ENCODE results near the gene RASAL1. TPM values are rescaled to one million over a fixed set of nuclear protein-coding genes. Genes with fewer than 3 reads are reported as not detected.
"Not testable (repeated sequence)": the region's sequence is repeated elsewhere in the genome, so short reads cannot be mapped to it uniquely, and the experiment has no call there.

Gene RASAL1
- total RNA-seq, 1 donor from 2014 or later, result 0.64 TPM

GRCh38 chr12:113142173-113142885, 6.8 kb upstream of the RASAL1 start:
- no peaks in the 10 kb centered on the region for H3K4me1 ChIP-seq
- DNase-seq (ENCODE audit: low spot score in 2 of 2), result no peak
- TF ChIP-seq, protein P1, sequence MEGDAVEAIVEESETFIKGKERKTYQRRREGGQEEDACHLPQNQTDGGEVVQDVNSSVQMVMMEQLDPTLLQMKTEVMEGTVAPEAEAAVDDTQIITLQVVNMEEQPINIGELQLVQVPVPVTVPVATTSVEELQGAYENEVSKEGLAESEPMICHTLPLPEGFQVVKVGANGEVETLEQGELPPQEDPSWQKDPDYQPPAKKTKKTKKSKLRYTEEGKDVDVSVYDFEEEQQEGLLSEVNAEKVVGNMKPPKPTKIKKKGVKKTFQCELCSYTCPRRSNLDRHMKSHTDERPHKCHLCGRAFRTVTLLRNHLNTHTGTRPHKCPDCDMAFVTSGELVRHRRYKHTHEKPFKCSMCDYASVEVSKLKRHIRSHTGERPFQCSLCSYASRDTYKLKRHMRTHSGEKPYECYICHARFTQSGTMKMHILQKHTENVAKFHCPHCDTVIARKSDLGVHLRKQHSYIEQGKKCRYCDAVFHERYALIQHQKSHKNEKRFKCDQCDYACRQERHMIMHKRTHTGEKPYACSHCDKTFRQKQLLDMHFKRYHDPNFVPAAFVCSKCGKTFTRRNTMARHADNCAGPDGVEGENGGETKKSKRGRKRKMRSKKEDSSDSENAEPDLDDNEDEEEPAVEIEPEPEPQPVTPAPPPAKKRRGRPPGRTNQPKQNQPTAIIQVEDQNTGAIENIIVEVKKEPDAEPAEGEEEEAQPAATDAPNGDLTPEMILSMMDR (IDR thresholded peaks at IDR 0.05), result no peak
- no peaks in the 10 kb centered on the region for H3K27me3 ChIP-seq
- H3K4me3 ChIP-seq, result no peak overlapping the region
- intact Hi-C loops (cut with DNase I), result no loop called here
- H3K9me3 ChIP-seq, result no peaks in the 10 kb centered on the region
- no peak overlapping the region for H3K27ac ChIP-seq
- no peaks in the 10 kb centered on the region for H3K36me3 ChIP-seq

DNA sequence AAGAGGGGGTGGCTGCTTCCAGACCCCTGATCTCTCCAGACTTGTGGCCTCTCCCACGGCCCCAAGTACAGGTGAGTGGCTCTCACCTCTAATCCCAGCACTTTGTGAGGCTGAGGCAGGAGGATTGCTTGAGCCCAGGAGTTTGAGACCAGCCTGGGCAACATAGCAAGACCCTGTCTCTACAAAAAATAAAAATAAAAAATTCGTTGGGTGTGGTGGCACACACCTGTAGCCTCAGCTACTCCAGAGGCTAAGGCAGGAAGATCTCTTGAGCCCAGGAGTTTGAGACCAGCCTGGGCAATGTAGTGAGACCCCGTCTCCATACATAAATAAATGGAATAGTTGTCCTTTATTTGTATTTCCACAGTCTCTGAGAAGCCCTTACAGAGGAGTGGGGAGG, 6.2 kb upstream of the RASAL1 start:
- H3K4me1 ChIP-seq; intact Hi-C loops (cut with DNase I); H3K27me3 ChIP-seq; H3K4me3 ChIP-seq; H3K36me3 ChIP-seq; DNase-seq (ENCODE audit: low spot score in 2 of 2); H3K27ac ChIP-seq; H3K9me3 ChIP-seq: not testable (repeated sequence)

DNA sequence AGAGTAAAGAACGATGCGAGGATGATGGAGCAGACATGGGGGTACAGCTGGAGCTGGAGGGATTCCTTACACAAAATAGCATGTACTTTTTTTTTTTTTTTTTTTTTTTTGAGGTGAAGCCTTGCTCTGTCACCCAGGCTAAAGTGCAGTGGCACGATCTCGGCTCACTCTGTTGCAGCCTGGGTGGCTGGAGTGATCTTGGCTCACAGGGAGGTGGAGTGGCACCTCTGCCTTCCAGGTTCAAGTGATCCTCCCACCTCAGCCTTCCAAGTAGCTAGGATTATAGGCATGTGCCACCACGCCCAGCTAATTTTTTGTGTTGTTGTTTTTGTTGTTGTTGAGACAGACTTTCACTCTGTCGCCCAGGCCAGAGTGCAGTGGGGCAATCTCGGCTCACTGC, 5.1 kb upstream of the RASAL1 start:
- H3K36me3 ChIP-seq, result no peaks in the 10 kb centered on the region
- H3K4me1 ChIP-seq, result no peaks in the 10 kb centered on the region
- intact Hi-C loops (cut with DNase I), result no loop called here
- no peak for DNase-seq (ENCODE audit: low spot score in 2 of 2)
- H3K27me3 ChIP-seq, result no peaks in the 10 kb centered on the region
- H3K9me3 ChIP-seq, result no peaks in the 10 kb centered on the region
- H3K27ac ChIP-seq, result no peak overlapping the region
- TF ChIP-seq, protein P1 (IDR thresholded peaks at IDR 0.05), result no peak
- no peak overlapping the region for H3K4me3 ChIP-seq

DNA sequence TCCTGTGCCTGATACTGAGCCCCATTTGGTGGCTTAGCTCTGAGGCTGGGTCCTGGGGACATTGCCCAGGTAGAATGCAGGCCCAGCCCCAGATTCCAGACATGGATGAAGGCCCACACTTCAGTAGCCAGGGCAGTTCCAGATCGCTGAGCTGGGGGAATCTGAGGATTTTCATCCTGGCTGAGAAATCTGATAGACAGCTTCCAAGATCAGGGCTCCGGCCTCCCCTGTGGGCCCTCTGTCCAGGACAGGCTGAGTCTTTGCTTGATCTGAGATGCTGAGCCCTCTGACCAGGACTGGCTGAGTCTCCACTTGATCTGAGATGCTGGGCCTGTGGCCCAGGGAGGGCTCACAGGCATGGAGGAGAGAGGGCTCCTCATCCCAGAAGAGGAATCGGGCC, 3.3 kb upstream of the RASAL1 start:
- no peaks in the 10 kb centered on the region for H3K9me3 ChIP-seq
- no peaks in the 10 kb centered on the region for H3K27me3 ChIP-seq
- TF ChIP-seq, protein P1 (IDR thresholded peaks at IDR 0.05), result no peak
- intact Hi-C loops (cut with DNase I), result no loop called here
- H3K27ac ChIP-seq, result no peak overlapping the region
- no peaks in the 10 kb centered on the region for H3K4me1 ChIP-seq
- H3K4me3 ChIP-seq, result no peak overlapping the region
- DNase-seq (ENCODE audit: low spot score in 2 of 2), result no peak
- no peaks in the 10 kb centered on the region for H3K36me3 ChIP-seq

- Histone ChIP-seq H3K27me3 (no peaks in the 10 kb centered on the region), H3K9me3 (no peaks in the 10 kb centered on the region), H3K36me3 (no peaks in the 10 kb centered on the region), H3K4me1 (no peaks in the 10 kb centered on the region), H3K4me3 (no peak overlapping the region), H3K27ac (no peak overlapping the region)
- TF ChIP-seq, protein P1 (IDR thresholded peaks at IDR 0.05), result no peak
- intact Hi-C loops (cut with DNase I), result no loop called here
- no peak for DNase-seq (ENCODE audit: low spot score in 2 of 2)
Observed at GRCh38 chr12:113137861-113138783, 2.6 kb upstream of the RASAL1 start.

DNA sequence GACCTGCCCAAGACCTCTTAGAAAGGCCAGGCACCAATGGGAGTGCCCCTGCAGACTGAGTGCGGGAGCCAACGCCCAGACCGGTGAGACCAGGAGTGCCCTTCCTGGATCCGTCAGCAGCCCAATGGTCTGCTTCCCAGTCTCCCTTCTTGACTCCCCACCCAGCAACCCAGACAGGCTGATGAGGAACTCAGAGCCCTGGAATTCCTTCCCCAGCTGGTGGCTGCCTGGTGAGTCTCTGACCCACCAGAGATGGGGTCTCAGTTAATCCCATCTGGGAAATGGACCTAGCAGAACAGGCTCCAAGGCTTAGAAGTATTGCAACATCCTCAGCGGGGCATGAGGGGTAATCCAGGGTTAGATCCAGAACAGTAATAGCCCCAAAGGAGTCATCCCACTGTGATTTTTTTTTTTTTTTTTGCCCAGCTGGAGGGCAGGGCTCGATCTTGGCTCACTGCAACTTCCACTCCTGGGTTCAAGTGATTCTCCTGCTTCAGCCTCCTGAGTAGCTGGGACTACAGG, 1.5 kb upstream of the RASAL1 start:
- H3K27ac ChIP-seq, result no peak overlapping the region

More for the DNA sequence above, 1.5 kb upstream of the RASAL1 start:
- TF ChIP-seq, protein P1 (IDR thresholded peaks at IDR 0.05), result no peak
- Histone ChIP-seq H3K9me3 (no peaks in the 10 kb centered on the region), H3K4me3 (no peak overlapping the region), H3K36me3 (no peaks in the 10 kb centered on the region), H3K27me3 (no peaks in the 10 kb centered on the region), H3K4me1 (no peaks in the 10 kb centered on the region)
- intact Hi-C loops (cut with DNase I), result no loop called here
- no peak for DNase-seq (ENCODE audit: low spot score in 2 of 2)

All from ascending aorta (tissue), 2 donors.